Measurements from ENCODE around the gene STPG4.

Gene STPG4

DNA sequence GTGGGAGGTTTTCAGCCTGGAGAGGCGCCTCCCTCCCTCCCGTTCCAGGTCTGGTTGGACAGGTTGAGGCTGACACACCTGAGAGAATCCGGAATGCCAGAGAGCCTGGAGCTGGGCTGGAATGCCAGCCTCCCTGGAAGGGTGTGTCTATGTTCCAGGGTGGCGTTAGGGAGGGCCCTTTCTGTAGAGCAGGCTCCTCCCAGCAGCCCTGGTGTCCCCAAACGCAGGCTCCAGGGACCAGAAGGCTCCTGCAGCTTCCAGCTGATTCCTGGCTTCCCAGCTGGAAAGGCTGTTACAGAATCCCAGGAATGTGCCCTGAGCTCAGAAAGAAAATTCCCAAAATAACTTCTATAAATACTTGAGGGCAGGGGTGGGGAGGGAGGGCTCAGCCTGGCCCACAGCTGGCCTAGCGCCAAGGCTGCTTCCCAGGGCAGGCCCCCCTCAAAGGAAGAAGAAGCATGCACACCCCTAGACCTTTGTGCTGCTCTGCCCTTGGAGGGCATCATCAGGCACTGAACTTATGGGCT is 85.4 kb downstream of the STPG4 start:
- no peak for DNase-seq

- DNase-seq: no peak
These were observed 86.0 kb downstream of the STPG4 start for GRCh38 chr2:47068981-47069627.

- DNase-seq: no peak
These were observed 87.2 kb downstream of the STPG4 start for GRCh38 chr2:47067788-47068407.

- DNase-seq: no peak
These were observed 89.2 kb downstream of the STPG4 start for GRCh38 chr2:47065771-47066380.

DNA sequence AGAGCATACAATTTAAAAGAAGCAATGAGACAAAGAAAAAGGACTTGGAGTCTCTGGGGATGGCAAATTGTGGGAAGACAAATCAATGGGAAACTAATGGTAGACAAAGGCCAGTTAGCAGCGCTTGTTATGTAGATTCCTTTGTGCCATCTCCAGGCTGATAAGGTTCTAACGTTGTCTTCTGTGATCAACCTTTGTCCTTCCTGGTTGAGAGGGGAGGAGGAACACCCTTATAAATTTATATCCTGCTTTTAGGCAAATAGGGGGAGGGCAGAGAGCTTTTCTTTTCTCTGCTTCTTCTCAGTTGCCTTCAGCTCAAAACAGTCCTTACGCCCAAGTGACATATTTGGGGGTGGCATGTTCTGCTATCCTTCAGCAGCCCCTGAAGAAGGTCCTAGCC is 89.8 kb downstream of the STPG4 start:
- no peak for DNase-seq

GRCh38 chr2:47064106-47064505 is 91.0 kb downstream of the STPG4 start:
- DNase-seq: no peak

DNA sequence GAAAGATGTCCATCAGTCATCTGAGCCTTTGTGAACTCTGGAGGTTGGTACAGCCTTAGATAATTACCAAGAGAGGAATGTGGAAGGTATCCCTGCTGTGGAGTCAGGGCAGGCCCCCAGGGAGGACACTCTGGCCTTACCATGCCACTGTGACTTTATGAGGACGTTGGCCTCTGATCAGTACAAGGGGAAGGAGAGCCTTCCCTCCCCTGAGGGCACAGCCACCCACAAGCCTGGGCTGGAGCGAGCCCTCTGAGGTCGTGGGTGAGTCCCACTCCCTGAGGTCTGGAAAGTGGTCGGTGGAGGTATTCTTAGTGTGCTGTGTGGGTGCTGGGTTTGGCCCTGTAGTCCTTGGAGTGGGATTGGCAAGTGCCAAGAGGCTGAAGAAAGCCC is 91.6 kb downstream of the STPG4 start:
- DNase-seq: no peak

DNA sequence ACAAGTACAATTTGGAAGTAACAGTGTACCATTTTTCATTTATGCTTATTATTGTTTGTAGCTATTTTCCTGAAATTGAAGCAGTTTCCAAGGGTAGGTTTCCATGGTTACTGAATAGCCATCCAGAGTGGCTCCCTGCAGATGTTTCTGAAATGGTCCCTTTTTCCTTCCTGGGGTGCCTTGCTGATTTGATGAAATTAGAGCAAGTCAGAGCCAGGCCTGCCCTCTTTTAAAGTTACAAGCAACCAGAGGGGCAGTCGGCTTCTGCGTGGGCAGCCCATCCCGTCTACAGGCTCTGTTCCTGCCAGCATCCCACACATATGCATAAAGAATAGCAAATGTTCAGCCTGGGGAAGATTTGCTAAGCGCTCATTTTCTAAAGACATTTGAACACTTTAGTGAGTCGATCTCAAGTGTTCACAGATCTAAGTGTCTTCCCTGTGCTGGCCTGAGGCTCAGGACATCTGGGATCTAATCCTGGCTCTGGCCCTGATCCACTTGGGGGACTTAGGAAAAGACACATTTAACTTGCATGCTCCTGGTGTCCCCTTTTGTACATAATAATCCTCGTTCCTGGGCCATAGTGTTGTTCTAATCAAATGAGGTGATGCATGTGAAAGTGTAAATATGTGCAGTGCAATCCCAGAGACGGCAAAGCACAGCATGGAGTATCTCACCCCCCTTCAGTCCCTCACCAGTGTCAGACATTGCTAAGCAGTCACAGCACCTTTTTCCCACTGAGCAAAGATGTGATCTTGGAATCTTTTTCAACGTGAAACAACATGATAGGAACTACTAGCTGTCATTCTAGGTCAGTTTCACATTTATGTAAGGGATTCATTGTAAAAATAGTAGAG is 92.2 kb downstream of the STPG4 start:
- no peak for DNase-seq

- DNase-seq: no peak
These were observed 93.0 kb downstream of the STPG4 start for GRCh38 chr2:47061944-47062678.

DNA sequence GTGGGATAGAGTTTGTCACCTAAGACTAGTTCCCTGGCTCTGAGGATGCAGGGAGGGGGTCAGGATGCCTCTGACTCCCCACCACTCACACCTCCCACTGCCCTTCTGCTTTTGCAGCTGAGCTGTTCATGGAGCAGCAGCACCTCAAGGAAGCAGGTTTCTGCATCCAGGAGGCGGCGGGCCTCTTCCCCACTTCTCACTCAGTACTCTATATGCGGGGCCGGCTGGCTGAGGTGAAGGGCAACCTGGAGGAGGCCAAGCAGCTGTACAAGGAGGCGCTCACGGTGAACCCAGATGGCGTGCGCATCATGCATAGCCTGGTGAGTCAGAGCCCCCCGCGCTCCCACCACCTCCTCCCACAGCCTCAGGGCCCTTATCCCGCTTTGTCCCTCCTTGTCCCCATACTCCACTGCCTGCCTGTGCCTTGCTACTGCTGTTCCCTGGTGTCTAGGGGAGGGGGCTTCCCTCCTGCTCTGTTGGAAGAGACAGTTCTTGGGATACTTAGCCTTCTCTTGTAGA is 94.4 kb downstream of the STPG4 start:
- no peak for DNase-seq

DNA sequence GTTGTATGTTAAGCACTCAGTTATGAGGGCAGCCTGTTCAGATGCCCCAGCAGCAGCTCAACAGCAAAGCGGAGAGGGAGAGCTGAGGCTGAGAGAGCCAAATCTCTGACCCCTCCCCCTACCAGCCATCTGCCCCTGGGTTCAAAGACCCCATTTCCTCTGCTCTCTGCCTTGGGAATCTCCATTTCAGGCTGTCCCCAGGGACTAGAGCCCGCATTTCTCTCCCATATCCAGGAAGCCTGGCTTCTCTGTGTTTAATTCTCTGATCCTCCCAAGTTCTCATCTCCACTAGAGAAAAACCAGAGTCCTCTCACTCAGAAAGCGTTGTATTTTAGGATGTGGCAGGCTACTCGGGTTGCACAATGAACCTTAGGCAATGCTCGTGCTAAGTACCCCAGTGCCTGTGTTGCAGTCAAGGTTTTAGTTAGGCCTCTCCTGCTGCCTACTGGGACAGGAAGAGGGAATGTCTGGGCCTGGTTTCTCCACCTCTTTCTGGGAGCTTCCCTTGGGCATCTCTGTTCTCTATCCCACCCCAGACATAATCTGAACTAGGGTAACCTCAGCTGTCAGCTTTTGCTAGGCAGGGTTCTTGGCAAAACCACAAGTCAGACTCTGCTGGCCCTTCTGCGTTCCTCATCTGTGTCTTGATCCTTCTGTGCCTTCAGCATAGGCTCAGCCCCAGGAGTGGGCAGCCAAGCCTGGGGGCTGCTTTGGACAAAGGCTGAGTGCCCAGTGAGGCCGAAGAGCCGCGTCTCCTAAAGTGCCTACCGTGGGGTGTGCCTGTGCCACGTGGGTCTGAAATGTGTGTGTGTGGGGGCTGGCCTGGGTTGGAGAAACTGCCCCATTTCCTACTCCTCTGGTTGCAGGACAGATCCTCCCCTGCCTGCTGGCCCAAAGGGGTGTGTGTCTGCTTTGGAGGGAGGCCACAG is 96.8 kb downstream of the STPG4 start:
- DNase-seq: no peak

GRCh38 chr2:47057687-47058002 is 97.5 kb downstream of the STPG4 start:
- DNase-seq: no peak

GRCh38 chr2:47056868-47057686 is 98.0 kb downstream of the STPG4 start:
- no peak for DNase-seq

DNA sequence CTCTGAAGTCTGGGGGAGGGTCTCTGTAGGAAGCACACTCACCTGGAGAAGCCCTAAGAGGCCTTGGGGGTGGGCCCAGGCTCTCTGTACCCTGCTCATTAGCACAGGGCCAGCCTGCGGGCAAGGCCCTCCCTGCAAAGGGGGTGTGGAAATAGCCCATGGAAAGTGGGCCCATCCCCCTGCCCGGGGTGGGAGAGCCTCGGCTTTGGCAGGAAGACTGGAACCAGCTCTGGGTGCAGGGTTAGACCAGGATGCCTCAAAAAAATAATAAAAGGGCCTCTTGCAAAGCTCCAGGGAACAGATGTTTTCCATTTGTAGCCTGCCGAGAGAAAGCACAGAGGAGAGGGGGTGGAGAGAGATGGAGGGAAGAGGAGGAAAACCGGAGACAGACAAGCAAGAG is 98.7 kb downstream of the STPG4 start:
- no peak for DNase-seq

DNA sequence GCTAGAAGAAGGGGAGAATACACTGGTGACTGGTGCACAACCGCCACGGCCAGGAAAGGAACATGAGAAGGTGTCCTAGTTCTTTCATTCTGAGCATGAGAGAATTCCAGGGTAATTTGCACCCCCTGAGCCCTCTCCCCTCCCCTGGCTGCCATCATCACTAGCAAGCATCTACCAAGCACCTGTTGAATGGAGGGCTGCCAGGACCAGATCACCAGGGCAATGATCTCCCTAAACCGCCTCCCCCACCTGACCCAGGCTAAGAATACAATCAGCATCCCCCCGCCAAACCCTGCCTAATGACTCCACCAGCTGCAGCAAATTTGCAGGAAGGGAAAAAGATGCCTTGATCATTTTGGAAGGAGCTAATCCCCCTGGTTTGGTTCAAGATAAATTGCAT is 100.2 kb downstream of the STPG4 start:
- DNase-seq: no peak

DNA sequence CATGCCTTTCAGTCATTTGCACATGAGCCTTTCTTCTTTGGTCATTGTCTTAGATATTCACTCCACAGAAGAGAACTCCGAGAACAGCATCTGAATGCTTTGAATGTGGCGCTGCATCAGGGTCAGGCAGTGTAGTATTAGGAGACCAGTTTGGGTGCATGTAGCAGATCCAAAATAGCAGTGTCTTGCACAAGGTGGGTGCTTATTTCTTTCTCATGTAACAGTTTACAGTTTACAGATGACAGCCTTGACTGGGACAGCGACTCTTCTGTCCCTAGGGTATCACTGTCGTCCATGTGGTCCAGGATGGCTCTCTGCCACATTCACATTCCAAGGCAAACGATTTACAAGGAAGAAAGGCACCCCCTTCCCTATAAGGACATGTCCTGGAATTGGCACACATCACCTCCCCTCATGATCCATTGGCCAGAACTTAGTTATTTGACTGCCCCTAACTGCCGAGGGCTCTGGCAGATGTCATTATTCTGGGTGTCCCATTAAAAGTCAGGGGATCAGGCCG is 101.0 kb downstream of the STPG4 start:
- DNase-seq: no peak

DNA sequence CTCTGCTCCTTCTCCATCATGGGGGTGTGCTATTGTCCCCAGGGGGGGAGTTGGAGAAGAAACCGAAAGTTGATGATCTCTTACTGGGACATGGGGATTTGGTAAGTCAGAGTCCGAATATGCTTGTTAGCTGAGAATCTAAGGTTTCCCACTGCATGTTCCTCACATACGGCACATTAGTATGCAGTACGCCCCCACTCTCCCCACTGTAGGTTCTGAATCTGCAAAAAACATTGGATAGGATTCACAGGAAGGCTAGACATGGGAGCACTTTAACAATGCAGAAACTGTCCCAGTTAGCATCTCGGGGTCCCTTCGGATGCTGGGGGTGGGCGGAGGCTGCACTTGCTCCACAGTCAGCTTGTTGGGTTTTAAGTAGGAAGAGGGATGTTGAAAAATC is 102.3 kb downstream of the STPG4 start:
- DNase-seq: no peak

GRCh38 chr2:47051562-47051961 is 103.5 kb downstream of the STPG4 start:
- no peak for DNase-seq

DNA sequence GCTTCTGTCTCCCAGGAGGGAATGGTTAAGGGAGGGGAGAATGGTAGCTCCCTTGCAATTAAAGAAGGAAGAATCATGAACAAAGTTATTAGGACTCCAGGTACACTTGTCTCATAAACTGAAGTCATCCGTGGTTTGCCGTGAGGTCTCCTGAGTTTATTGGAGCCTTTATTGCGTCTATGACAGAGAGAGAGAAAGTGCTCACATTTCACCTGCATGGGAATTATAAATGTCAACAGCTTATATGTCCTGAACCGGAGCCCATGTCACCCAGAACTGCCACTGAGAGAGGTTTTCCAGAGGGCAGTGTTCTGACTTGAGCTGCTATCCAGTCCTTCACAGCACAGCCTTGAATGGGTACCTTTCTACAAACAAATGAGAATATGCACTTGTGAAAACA is 104.3 kb downstream of the STPG4 start:
- no peak for DNase-seq

DNA sequence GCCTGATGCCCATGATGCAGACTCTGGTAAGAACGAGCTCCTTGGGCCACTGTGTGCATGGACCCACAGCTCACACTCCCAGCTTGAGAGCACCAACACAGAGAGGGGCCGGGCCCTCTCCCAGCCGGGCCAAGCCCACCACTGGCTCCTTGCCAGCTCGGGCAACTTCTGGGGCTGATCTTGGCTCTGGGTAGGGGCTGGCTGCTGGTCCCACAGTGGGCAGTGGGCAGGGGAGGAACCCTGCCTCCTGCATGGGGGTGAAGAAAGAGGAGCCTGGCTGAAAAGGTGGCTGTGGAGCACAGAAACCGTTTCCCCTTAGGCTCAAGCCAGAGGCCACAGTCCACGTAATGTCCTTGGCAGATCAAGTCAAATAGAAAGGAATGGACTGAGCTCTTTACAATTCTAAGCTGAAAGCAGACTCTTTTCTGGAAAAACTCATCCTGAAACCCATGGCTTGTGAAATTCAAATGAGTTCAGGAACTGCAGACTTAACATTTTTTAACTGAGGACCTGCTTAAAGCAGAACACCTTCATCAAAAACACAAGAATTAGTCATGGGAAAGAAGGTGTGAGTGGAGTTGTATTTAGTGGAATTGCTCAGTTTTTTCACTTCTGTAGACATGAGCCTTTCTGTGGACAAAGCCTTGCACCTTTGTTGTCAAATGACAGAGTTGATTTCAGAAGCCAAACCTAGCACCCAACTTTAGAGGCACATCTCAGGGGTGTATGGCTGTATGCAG is 104.9 kb downstream of the STPG4 start:
- no peak for DNase-seq

All from DMS79 treated with DMSO at 0.1 percent for 48 hours (cell line).